Astrocyte (in vitro differentiated cells and primary cell): ENCODE measurements around the gene SRC.

ENCODE experiments used
- CTCF ChIP-seq: IDR thresholded peaks from 2 replicates; pipeline ENCODE4 v1.5.1; 2011; ENCODE audit warnings: low read depth, mild to moderate bottlenecking, inconsistent platforms, low read length, moderate library complexity; ENCODE audit not compliant: insufficient read depth
- EZH2 ChIP-seq: IDR thresholded peaks from 2 replicates; pipeline ENCODE4 v1.6.1; 2012; ENCODE audit warnings: mild to moderate bottlenecking, low read length, inconsistent platforms; ENCODE audit not compliant: insufficient read depth

DNA sequence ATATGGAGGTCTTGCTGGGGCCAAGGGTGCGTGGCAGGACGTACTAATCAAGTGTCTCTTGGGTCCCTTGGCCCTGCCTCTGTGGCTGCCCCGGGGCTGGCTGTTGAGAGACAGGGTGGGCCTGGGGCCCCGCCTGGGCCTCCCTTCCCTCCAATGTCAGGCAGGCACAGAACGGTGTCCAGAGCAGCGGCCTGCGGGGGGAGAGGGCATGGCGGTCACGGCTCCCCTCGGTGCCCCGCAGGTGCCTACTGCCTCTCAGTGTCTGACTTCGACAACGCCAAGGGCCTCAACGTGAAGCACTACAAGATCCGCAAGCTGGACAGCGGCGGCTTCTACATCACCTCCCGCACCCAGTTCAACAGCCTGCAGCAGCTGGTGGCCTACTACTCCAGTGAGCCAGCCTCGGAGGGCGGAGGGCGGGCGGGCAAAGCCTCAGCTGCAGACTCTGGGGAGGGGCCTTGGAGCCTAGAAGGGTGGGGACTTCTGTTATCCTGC is 50.0 kb downstream of the SRC start:
- TF ChIP-seq CTCF (no peak), EZH2 (no peak)
